HepG2 (cell line): ENCODE measurements around the gene ACSL3. TPM values are rescaled to one million over a fixed set of nuclear protein-coding genes. Genes with fewer than 3 reads are reported as not detected.

Source experiments
- ELF1 ChIP-seq: sonication (generic); formaldehyde crosslinking; IDR thresholded peaks from 2 replicates; pipeline ENCODE4 v1.4.0; 2020; ENCODE audit warnings: missing genetic modification reagents
- MED8 ChIP-seq: sonication (generic); formaldehyde crosslinking; IDR thresholded peaks from 2 replicates; pipeline ENCODE4 v1.8.1; 2023; ENCODE audit warnings: mild to moderate bottlenecking, missing genetic modification reagents; ENCODE audit not compliant: insufficient replicate concordance
- MIER3 ChIP-seq: IDR thresholded peaks from 2 replicates; pipeline ENCODE4 v1.6.1; 2016; ENCODE audit warnings: missing compliant biosample characterization, borderline replicate concordance
- NCOA5 ChIP-seq: sonication (generic); formaldehyde crosslinking; IDR thresholded peaks from 2 replicates; pipeline ENCODE4 v1.4.0; 2020; ENCODE audit warnings: missing genetic modification reagents
- ONECUT2 ChIP-seq: sonication (generic); formaldehyde crosslinking; IDR thresholded peaks from 2 replicates; pipeline ENCODE4 v1.4.0; 2020; ENCODE audit warnings: missing genetic modification reagents
- SP4 ChIP-seq: sonication (generic); formaldehyde crosslinking; IDR thresholded peaks from 2 replicates; pipeline ENCODE4 v1.8.1; 2023; ENCODE audit warnings: mild to moderate bottlenecking, missing genetic modification reagents
- TEAD3 ChIP-seq: optimal IDR thresholded peaks from 2 replicates; pipeline ENCODE3; 2016; ENCODE audit warnings: borderline replicate concordance
- THAP11 ChIP-seq: IDR thresholded peaks from 2 replicates; pipeline ENCODE4 v1.6.1; 2016; ENCODE audit warnings: missing biosample characterization, missing genetic modification reagents
- UBTF ChIP-seq: sonication (generic); formaldehyde crosslinking; IDR thresholded peaks from 2 replicates; pipeline ENCODE4 v1.4.0; 2020; ENCODE audit warnings: mild to moderate bottlenecking, missing genetic modification reagents
- ZBTB43 ChIP-seq: sonication (generic); formaldehyde crosslinking; conservative IDR thresholded peaks from 2 replicates; pipeline ENCODE4 v1.4.0; 2020; ENCODE audit warnings: missing genetic modification reagents
- ZNF142 ChIP-seq: sonication (generic); formaldehyde crosslinking; IDR thresholded peaks from 2 replicates; pipeline ENCODE4 v1.4.0; 2020; ENCODE audit warnings: missing genetic modification reagents
- ZNF550 ChIP-seq: sonication (generic); formaldehyde crosslinking; IDR thresholded peaks from 2 replicates; pipeline ENCODE4 v1.4.0; 2020; ENCODE audit warnings: mild to moderate bottlenecking, missing genetic modification reagents, borderline replicate concordance
- ZNF616 ChIP-seq: sonication (generic); formaldehyde crosslinking; IDR thresholded peaks from 2 replicates; pipeline ENCODE4 v1.5.0; 2020; ENCODE audit warnings: low read depth, mild to moderate bottlenecking, missing genetic modification reagents
- ZNF629 ChIP-seq: sonication (generic); formaldehyde crosslinking; conservative IDR thresholded peaks from 2 replicates; pipeline ENCODE4 v1.5.0; 2020; ENCODE audit warnings: missing genetic modification reagents
- ZNF720 ChIP-seq: sonication (generic); formaldehyde crosslinking; IDR thresholded peaks from 2 replicates; pipeline ENCODE4 v1.4.0; 2020; ENCODE audit warnings: missing genetic modification reagents
- polyA plus RNA-seq, 8 experiments: library from polyadenylated mRNA; depleted of rRNA in 3 of 8; stranded (reverse) in 7 of 8; unstranded in 1 of 8; fragments of >200 nt; fragmentation: Illumina TruSeq in 4 of 8; extraction: Trizol in 4 of 8; gene quantifications; 2 replicates each; pipeline versions ENCODE4 v1.2.1 to v1.2.3, GENCODE V29; 2011 to 2016; ENCODE audit warnings: low read depth in 4 of 8, missing spikeins in 1 of 8, mixed read lengths in 1 of 8; ENCODE audit not compliant: insufficient read depth in 1 of 8
- total RNA-seq, 5 experiments: library from RNA; depleted of rRNA; stranded (reverse); fragments of >200 nt; fragmentation: Illumina TruSeq; extraction: Trizol; gene quantifications; 2 replicates each; pipeline ENCODE4 v1.2.3, GENCODE V29; 2016; ENCODE audit warnings: low read depth in 1 of 5

Gene ACSL3
- total and polyA plus RNA-seq, 2 of the 13 experiments (the other 11 are each of a cell fraction or from before 2014, with no cell fraction given), result 305 to 365 TPM

- TF ChIP-seq ZNF720 (no peak), MIER3 (CRISPR knock-in tag) (peak; percentile 79; the same call in 1 of the 2 replicates), ZNF629 (CRISPR knock-in tag) (peak; percentile 88), NCOA5 (0 out of 2 replicates have a peak, but pooled peaks have one; percentile 12), SP4 (CRISPR knock-in tag) (no peak), THAP11 (no peak; the same call in 1 of the 2 replicates), ZNF142 (0 out of 2 replicates have a peak, but pooled peaks have one; percentile 56), UBTF (CRISPR knock-in tag) (no peak), ONECUT2 (CRISPR knock-in tag) (peak; percentile 35; the same call in 1 of the 2 replicates), ZNF616 (CRISPR knock-in tag) (no peak), ELF1 (CRISPR knock-in tag) (peak; percentile 51; the same call in 1 of the 2 replicates), MED8 (CRISPR knock-in tag) (peak; percentile 71), ZNF550 (CRISPR knock-in tag) (no peak), ZBTB43 (peak; percentile 83), TEAD3 (peak; percentile 60)
Measured at GRCh38 chr2:222842491-222843174, 18.2 kb upstream of the ACSL3 start (continued).
